Immature natural killer cell (primary cell): ENCODE measurements around the gene GARIN6. TPM values are rescaled to one million over a fixed set of nuclear protein-coding genes. Genes with fewer than 3 reads are reported as not detected.

Experiments used
- DNase-seq, 3 donors: peaks; one replicate each; pipeline ENCODE4 v3.0.0; 2022; ENCODE audit warnings: mixed read lengths in 1 of 3
- H3K27ac Mint-ChIP-seq, 6 donors: one replicate each; pipeline ENCODE4 v1.8.0; 2020; ENCODE audit warnings: mixed read lengths in 6 of 6, mild to moderate bottlenecking in 5 of 6, inconsistent platforms in 4 of 6, moderate library complexity in 3 of 6
- H3K27me3 Mint-ChIP-seq, 3 donors: one replicate each; pipeline ENCODE4 v1.8.0; 2020 to 2021; ENCODE audit warnings: low read depth in 3 of 3, mild to moderate bottlenecking in 3 of 3, mixed read lengths in 3 of 3, moderate library complexity in 3 of 3, inconsistent platforms in 1 of 3
- H3K36me3 Mint-ChIP-seq, 3 donors: one replicate each; pipeline ENCODE4 v1.8.0; 2020; ENCODE audit warnings: mixed read lengths in 3 of 3, inconsistent platforms in 2 of 3, mild to moderate bottlenecking in 2 of 3
- H3K4me1 Mint-ChIP-seq, 2 donors: one replicate each; pipeline ENCODE4 v1.8.0; 2020; ENCODE audit warnings: inconsistent platforms in 2 of 2, mild to moderate bottlenecking in 2 of 2, mixed read lengths in 2 of 2, moderate library complexity in 1 of 2
- H3K4me3 Mint-ChIP-seq, 5 donors: one replicate each; pipeline ENCODE4 v1.8.0; 2020; ENCODE audit warnings: mild to moderate bottlenecking in 5 of 5, mixed read lengths in 5 of 5, inconsistent platforms in 3 of 5, moderate library complexity in 3 of 5
- H3K9me3 Mint-ChIP-seq, 6 donors: one replicate each; pipeline ENCODE4 v1.8.0; 2020; ENCODE audit warnings: mild to moderate bottlenecking in 6 of 6, mixed read lengths in 6 of 6, inconsistent platforms in 4 of 6, moderate library complexity in 3 of 6
- polyA plus RNA-seq, 3 donors: library from polyadenylated mRNA; unstranded; fragments of 300-500 nt; fragmentation: Illumina TruSeq; gene quantifications; one replicate each; pipeline ENCODE4 v1.2.3, GENCODE V29; 2021

Gene GARIN6
- polyA plus RNA-seq, 3 donors from 2014 or later, result not detected

DNA sequence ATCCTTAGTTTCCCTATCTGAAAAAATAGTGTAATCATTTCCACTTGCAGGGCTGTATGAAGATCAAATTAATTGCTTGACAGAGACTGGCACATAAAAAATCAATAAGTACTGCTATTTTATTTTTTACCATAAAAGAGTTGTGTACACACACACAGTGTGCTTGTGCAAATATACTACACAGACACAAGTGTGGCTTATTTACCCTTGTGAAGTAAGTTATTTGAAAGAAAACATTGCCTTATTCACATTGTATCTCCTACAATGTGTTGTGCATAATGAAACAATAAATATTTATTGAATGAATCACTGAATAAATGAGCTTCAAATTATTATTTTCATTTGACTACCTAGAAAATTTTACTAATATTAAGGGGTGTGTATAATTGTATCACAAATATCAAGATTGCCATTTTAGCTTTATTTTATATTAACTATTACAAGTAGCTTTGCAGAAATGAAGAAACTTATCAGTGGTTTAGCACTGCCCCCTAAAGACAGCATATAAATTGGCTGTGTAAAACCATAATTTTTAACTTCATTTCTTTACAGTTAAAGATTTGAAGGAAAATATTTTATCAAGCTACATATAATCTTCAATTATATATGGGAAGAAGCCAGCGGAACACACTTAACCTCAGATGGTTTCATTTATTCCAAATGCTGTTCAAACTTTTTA, 11.3 kb downstream of the GARIN6 start:
- H3K4me3 Mint-ChIP-seq, result no peak overlapping the region
- no peaks in the 10 kb centered on the region for H3K4me1 Mint-ChIP-seq
- peaks cover 0 to 3% (median 1%) of the 10 kb centered on the region in 3 donors for H3K27me3 Mint-ChIP-seq
- DNase-seq, result no peak
- H3K9me3 Mint-ChIP-seq, result peaks cover 2 to 8% (median 4%) of the 10 kb centered on the region in 6 donors
- no peak overlapping the region for H3K27ac Mint-ChIP-seq
- H3K36me3 Mint-ChIP-seq, result no peaks in the 10 kb centered on the region

- Mint-ChIP-seq H3K27me3 (peaks cover 0 to 5% (median 1%) of the 10 kb centered on the region in 3 donors), H3K9me3 (peaks cover 4 to 29% (median 19%) of the 10 kb centered on the region in 6 donors), H3K4me3 (no peak overlapping the region), H3K36me3 (no peaks in the 10 kb centered on the region), H3K4me1 (no peaks in the 10 kb centered on the region), H3K27ac (no peak overlapping the region)
- DNase-seq, result no peak
Observed at GRCh38 chr12:99670635-99671034, 23.1 kb downstream of the GARIN6 start.

DNA sequence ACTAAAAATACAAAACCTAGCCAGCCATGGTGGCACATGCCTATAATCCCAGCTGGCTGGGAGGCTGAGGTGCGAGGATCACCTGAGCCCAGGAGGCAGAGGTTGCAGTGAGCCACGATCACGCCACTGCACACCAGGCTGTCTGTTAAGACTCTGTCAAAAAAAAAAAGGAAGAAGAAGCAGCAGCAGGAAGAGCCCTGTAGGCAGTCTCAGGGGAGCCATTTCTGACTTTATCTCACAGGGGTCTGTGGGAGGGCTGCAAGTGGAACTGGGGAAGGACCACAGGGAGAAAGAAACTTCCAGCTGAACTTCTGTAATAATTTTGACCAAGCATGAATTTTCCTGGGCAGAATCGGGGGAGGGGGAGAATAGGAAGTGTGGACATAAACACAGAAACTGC, 32.7 kb downstream of the GARIN6 start:
- Mint-ChIP-seq H3K27ac (no peak overlapping the region), H3K4me3 (no peak overlapping the region), H3K27me3 (no peaks in the 10 kb centered on the region), H3K4me1 (no peaks in the 10 kb centered on the region), H3K9me3 (peaks cover 7 to 50% (median 17%) of the 10 kb centered on the region in 6 donors), H3K36me3 (no peaks in the 10 kb centered on the region)
- DNase-seq, result no peak

DNA sequence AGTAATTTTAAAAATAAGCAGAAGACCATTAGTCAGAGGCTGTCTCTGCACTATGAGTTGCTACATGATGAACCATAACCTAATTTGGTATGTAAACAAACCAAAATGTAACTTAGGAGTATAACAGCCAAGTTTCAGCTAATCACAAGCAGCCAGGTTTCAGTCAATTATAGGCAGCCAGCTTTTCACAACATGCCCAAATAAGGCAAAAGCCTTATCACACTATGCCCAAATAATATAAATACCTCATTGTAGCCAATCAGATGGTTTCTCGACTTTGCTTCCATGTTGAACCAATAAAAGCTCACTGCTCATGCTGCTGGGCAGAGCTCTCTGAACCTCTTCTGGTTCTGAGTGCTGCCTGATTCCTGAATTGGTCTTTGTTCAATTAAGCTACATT, 38.6 kb downstream of the GARIN6 start:
- H3K36me3 Mint-ChIP-seq, result peaks cover 0 to 3% (median 0%) of the 10 kb centered on the region in 3 donors
- no peaks in the 10 kb centered on the region for H3K4me1 Mint-ChIP-seq
- no peaks in the 10 kb centered on the region for H3K27me3 Mint-ChIP-seq
- peaks cover 5 to 43% (median 19%) of the 10 kb centered on the region in 6 donors for H3K9me3 Mint-ChIP-seq
- H3K4me3 Mint-ChIP-seq, result no peak overlapping the region
- no peak for DNase-seq
- no peak overlapping the region for H3K27ac Mint-ChIP-seq

GRCh38 chr12:99695050-99695449, 47.5 kb downstream of the GARIN6 start:
- Mint-ChIP-seq H3K4me1 (no peaks in the 10 kb centered on the region), H3K27ac (no peak overlapping the region), H3K36me3 (peaks cover 0 to 3% (median 0%) of the 10 kb centered on the region in 3 donors), H3K9me3 (peaks cover 0 to 16% (median 12%) of the 10 kb centered on the region in 6 donors), H3K4me3 (no peak overlapping the region), H3K27me3 (peaks cover 0 to 1% (median 1%) of the 10 kb centered on the region in 3 donors)
- DNase-seq, result no peak
